HepG2 (cell line): ENCODE measurements around the gene VAMP2. TPM values are rescaled to one million over a fixed set of nuclear protein-coding genes. Genes with fewer than 3 reads are reported as not detected.

Source experiments
- DBP ChIP-seq: sonication (generic); formaldehyde crosslinking; IDR thresholded peaks from 2 replicates; pipeline ENCODE4 v1.4.0; 2020; ENCODE audit warnings: missing genetic modification reagents; ENCODE audit errors: not compliant biosample characterization
- FOXK1 ChIP-seq: sonication (generic); formaldehyde crosslinking; IDR thresholded peaks from 2 replicates; pipeline ENCODE4 v1.4.0; 2020; ENCODE audit warnings: low read depth, missing genetic modification reagents, borderline replicate concordance
- HNRNPLL ChIP-seq: fragments of 200-400 bp; formaldehyde crosslinking; IDR thresholded peaks from 2 replicates; pipeline ENCODE4 v1.6.1; 2017; ENCODE audit warnings: mild to moderate bottlenecking, low read depth, low read length; ENCODE audit not compliant: poor library complexity, severe bottlenecking
- JDP2 ChIP-seq: sonication (generic); formaldehyde crosslinking; IDR thresholded peaks from 2 replicates; pipeline ENCODE4 v1.8.1; 2022; ENCODE audit warnings: missing genetic modification reagents, borderline replicate concordance
- KAT2B ChIP-seq: fragments of 150-350 bp; IDR thresholded peaks from 2 replicates; pipeline ENCODE4 v1.6.1; 2014; ENCODE audit warnings: low read depth, low read length, borderline replicate concordance
- MEIS1 ChIP-seq: sonication (generic); formaldehyde crosslinking; IDR thresholded peaks from 2 replicates; pipeline ENCODE4 v1.9.0; 2021; ENCODE audit warnings: mild to moderate bottlenecking, missing genetic modification reagents, moderate library complexity, borderline replicate concordance
- MIXL1 ChIP-seq: IDR thresholded peaks from 2 replicates; pipeline ENCODE4 v1.6.1; 2016
- NRL ChIP-seq: sonication (generic); formaldehyde crosslinking; IDR thresholded peaks from 2 replicates; pipeline ENCODE4 v1.5.0; 2020; ENCODE audit warnings: missing genetic modification reagents, mild to moderate bottlenecking, moderate library complexity, borderline replicate concordance
- REST ChIP-seq, 2 experiments: IDR thresholded peaks; 2 replicates each; pipeline ENCODE4 v1.6.1; 2011 to 2012; ENCODE audit warnings: low read length in 2 of 2, borderline replicate concordance in 1 of 2, low read depth in 1 of 2, mild to moderate bottlenecking in 1 of 2, moderate library complexity in 1 of 2
- XBP1 ChIP-seq: sonication (generic); formaldehyde crosslinking; IDR thresholded peaks from 2 replicates; pipeline ENCODE4 v1.5.0; 2020; ENCODE audit warnings: missing genetic modification reagents
- ZBTB46 ChIP-seq: sonication (generic); formaldehyde crosslinking; IDR thresholded peaks from 2 replicates; pipeline ENCODE4 v1.4.0; 2020; ENCODE audit warnings: mild to moderate bottlenecking, missing genetic modification reagents, borderline replicate concordance
- ZNF234 ChIP-seq: sonication (generic); formaldehyde crosslinking; conservative IDR thresholded peaks from 2 replicates; pipeline ENCODE4 v1.5.1; 2020; ENCODE audit warnings: mild to moderate bottlenecking, missing genetic modification reagents
- ZNF543 ChIP-seq: sonication (generic); formaldehyde crosslinking; IDR thresholded peaks from 2 replicates; pipeline ENCODE4 v1.4.0; 2020; ENCODE audit warnings: mild to moderate bottlenecking, missing genetic modification reagents
- ZNF713 ChIP-seq: sonication (generic); formaldehyde crosslinking; IDR thresholded peaks from 2 replicates; pipeline ENCODE4 v1.4.0; 2020; ENCODE audit warnings: mild to moderate bottlenecking, missing genetic modification reagents
- ZNF746 ChIP-seq: sonication (generic); formaldehyde crosslinking; IDR thresholded peaks from 2 replicates; pipeline ENCODE4 v1.8.0; 2022; ENCODE audit warnings: mild to moderate bottlenecking, missing genetic modification reagents
- ZNF883 ChIP-seq: sonication (generic); formaldehyde crosslinking; IDR thresholded peaks from 2 replicates; pipeline ENCODE4 v1.5.1; 2020; ENCODE audit warnings: mild to moderate bottlenecking, missing genetic modification reagents; ENCODE audit errors: not compliant biosample characterization
- ZUFSP ChIP-seq: sonication (generic); formaldehyde crosslinking; IDR thresholded peaks from 2 replicates; pipeline ENCODE4 v1.9.0; 2021; ENCODE audit warnings: missing genetic modification reagents, mild to moderate bottlenecking, borderline replicate concordance
- polyA plus RNA-seq, 8 experiments: library from polyadenylated mRNA; depleted of rRNA in 3 of 8; stranded (reverse) in 7 of 8; unstranded in 1 of 8; fragments of >200 nt; fragmentation: Illumina TruSeq in 4 of 8; extraction: Trizol in 4 of 8; gene quantifications; 2 replicates each; pipeline versions ENCODE4 v1.2.1 to v1.2.3, GENCODE V29; 2011 to 2016; ENCODE audit warnings: low read depth in 4 of 8, missing spikeins in 1 of 8, mixed read lengths in 1 of 8; ENCODE audit not compliant: insufficient read depth in 1 of 8
- total RNA-seq, 5 experiments: library from RNA; depleted of rRNA; stranded (reverse); fragments of >200 nt; fragmentation: Illumina TruSeq; extraction: Trizol; gene quantifications; 2 replicates each; pipeline ENCODE4 v1.2.3, GENCODE V29; 2016; ENCODE audit warnings: low read depth in 1 of 5
- TF ChIP-seq, protein P1 (sequence below): sonication (generic); formaldehyde crosslinking; IDR thresholded peaks from 2 replicates; pipeline ENCODE4 v1.4.0; 2020; ENCODE audit warnings: missing genetic modification reagents, mild to moderate bottlenecking, borderline replicate concordance
- TF ChIP-seq, protein P2 (sequence below): IDR thresholded peaks from 2 replicates; pipeline ENCODE4 v1.6.1; 2016; ENCODE audit warnings: low read depth, borderline replicate concordance

The VAMP2 gene
- total and polyA plus RNA-seq, 2 of the 13 experiments (the other 11 are each of a cell fraction or from before 2014, with no cell fraction given), result 3.9 to 17.2 TPM

GRCh38 chr17:8189041-8189710 is 26.4 kb upstream of the VAMP2 start (continued):
- no peak for TF ChIP-seq DBP (CRISPR knock-in tag)
- TF ChIP-seq ZNF713 (CRISPR knock-in tag), result no peak
- no peak for TF ChIP-seq ZNF746
- TF ChIP-seq ZNF234 (CRISPR knock-in tag), result 0 out of 2 replicates have a peak, but pooled peaks have one; percentile 29
- no peak for TF ChIP-seq REST (IDR thresholded peaks at IDR 0.05; ENCODE audit: borderline replicate concordance in 1 of 2, low read depth in 1 of 2, low read length in 2 of 2)
- no peak for TF ChIP-seq ZNF543
- no peak for TF ChIP-seq KAT2B
- TF ChIP-seq JDP2 (CRISPR knock-in tag), result no peak
- no peak for TF ChIP-seq XBP1
- no peak for TF ChIP-seq ZUFSP
- TF ChIP-seq ZBTB46 (CRISPR knock-in tag), result 0 out of 2 replicates have a peak, but pooled peaks have one; percentile 50
- TF ChIP-seq, protein P1, sequence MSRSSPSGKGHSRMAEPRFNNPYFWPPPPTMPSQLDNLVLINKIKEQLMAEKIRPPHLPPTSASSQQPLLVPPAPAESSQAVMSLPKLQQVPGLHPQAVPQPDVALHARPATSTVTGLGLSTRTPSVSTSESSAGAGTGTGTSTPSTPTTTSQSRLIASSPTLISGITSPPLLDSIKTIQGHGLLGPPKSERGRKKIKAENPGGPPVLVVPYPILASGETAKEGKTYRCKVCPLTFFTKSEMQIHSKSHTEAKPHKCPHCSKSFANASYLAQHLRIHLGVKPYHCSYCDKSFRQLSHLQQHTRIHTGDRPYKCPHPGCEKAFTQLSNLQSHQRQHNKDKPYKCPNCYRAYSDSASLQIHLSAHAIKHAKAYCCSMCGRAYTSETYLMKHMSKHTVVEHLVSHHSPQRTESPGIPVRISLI, result no peak
- peak; percentile 13 for TF ChIP-seq HNRNPLL
- no peak for TF ChIP-seq MIXL1 (CRISPR knock-in tag)
- TF ChIP-seq FOXK1, result 0 out of 2 replicates have a peak, but pooled peaks have one; percentile 27
- TF ChIP-seq MEIS1 (CRISPR knock-in tag), result no peak
- TF ChIP-seq, protein P2, sequence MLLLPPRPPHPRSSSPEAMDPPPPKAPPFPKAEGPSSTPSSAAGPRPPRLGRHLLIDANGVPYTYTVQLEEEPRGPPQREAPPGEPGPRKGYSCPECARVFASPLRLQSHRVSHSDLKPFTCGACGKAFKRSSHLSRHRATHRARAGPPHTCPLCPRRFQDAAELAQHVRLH (CRISPR knock-in tag), result no peak
- TF ChIP-seq ZNF883 (CRISPR knock-in tag), result no peak
- TF ChIP-seq NRL, result no peak
